GM19043 (cell line): ENCODE measurements around the gene MON2.
A peak's percentile ranks its signal among the peaks of the same experiment; 100 is the strongest.

Experiments used
- ATAC-seq: cut with Tn5 transposase; IDR thresholded peaks from one replicate; pipeline ENCODE4 v1.9.1; 2021; ENCODE audit warnings: low read depth; ENCODE audit not compliant: unreplicated experiment

MON2 gene

GRCh38 chr12:62605981-62606380 lies 139.4 kb downstream of the MON2 start:
- no peak for ATAC-seq

- no peak for ATAC-seq
These were observed 140.0 kb downstream of the MON2 start for GRCh38 chr12:62606654-62607053.

- ATAC-seq, result no peak
These were observed 146.5 kb downstream of the MON2 start for GRCh38 chr12:62613081-62613480.

GRCh38 chr12:62618319-62618718 lies 151.7 kb downstream of the MON2 start:
- no peak for ATAC-seq

GRCh38 chr12:62618930-62619329 lies 152.3 kb downstream of the MON2 start:
- no peak for ATAC-seq

- no peak for ATAC-seq
These were observed 154.5 kb downstream of the MON2 start for GRCh38 chr12:62621101-62621638.

- ATAC-seq, result no peak
These were observed 155.6 kb downstream of the MON2 start for GRCh38 chr12:62622177-62622576.

GRCh38 chr12:62625228-62625627 lies 158.6 kb downstream of the MON2 start:
- ATAC-seq, result no peak

- ATAC-seq, result no peak
These were observed 160.6 kb downstream of the MON2 start for GRCh38 chr12:62627181-62627580.

GRCh38 chr12:62629413-62629812 lies 162.8 kb downstream of the MON2 start:
- ATAC-seq, result no peak

GRCh38 chr12:62629971-62630739 lies 163.5 kb downstream of the MON2 start:
- no peak for ATAC-seq

- peak; percentile 67 for ATAC-seq
These were observed 165.1 kb downstream of the MON2 start for GRCh38 chr12:62631471-62632410.

GRCh38 chr12:62632411-62632918 lies 165.8 kb downstream of the MON2 start:
- peak; percentile 34 for ATAC-seq

GRCh38 chr12:62635649-62636048 lies 169.0 kb downstream of the MON2 start:
- no peak for ATAC-seq

- no peak for ATAC-seq
These were observed 171.1 kb downstream of the MON2 start for GRCh38 chr12:62637679-62638078.

GRCh38 chr12:62640910-62641448 lies 174.4 kb downstream of the MON2 start:
- peak; percentile 81 for ATAC-seq

- ATAC-seq, result no peak
These were observed 175.9 kb downstream of the MON2 start for GRCh38 chr12:62642486-62642885.

- no peak for ATAC-seq
These were observed 176.9 kb downstream of the MON2 start for GRCh38 chr12:62643486-62643885.

- ATAC-seq, result no peak
These were observed 179.9 kb downstream of the MON2 start for GRCh38 chr12:62646566-62646965.

- no peak for ATAC-seq
These were observed 181.0 kb downstream of the MON2 start for GRCh38 chr12:62647586-62647985.
